Neural crest cell (in vitro differentiated cells): ENCODE data around the gene ICAM2. TPM values are rescaled to one million over a fixed set of nuclear protein-coding genes. Genes with fewer than 3 reads are reported as not detected.

Experiments
- DNase-seq: peaks from one replicate; pipeline ENCODE4 v3.0.0; 2021; ENCODE audit warnings: low read depth, mixed read lengths, low spot score
- H3K27ac Mint-ChIP-seq: one replicate; pipeline ENCODE4 v1.8.0; 2021; ENCODE audit warnings: mild to moderate bottlenecking, mixed read lengths; ENCODE audit not compliant: unreplicated experiment
- H3K27me3 Mint-ChIP-seq: 2 replicates; pipeline ENCODE4 v1.8.0; 2021; ENCODE audit warnings: low read depth, mild to moderate bottlenecking, mixed read lengths
- H3K36me3 Mint-ChIP-seq: 2 replicates; pipeline ENCODE4 v1.8.0; 2021; ENCODE audit warnings: low read depth, mild to moderate bottlenecking, mixed read lengths
- H3K4me1 Mint-ChIP-seq: 2 replicates; pipeline ENCODE4 v1.8.0; 2021; ENCODE audit warnings: mixed read lengths
- H3K4me3 Mint-ChIP-seq: one replicate; pipeline ENCODE4 v1.8.0; 2021; ENCODE audit warnings: mild to moderate bottlenecking, mixed read lengths
- H3K9me3 Mint-ChIP-seq: 2 replicates; pipeline ENCODE4 v1.8.0; 2021; ENCODE audit warnings: mixed read lengths
- CTCF ChIP-seq: fragments of 200-600 bp; sonication (generic); conservative IDR thresholded peaks from 2 replicates; pipeline ENCODE4 v1.5.0; 2021; ENCODE audit warnings: antibody characterized with exemption, mild to moderate bottlenecking
- total RNA-seq: library from RNA; stranded (reverse); gene quantifications from 2 replicates; pipeline ENCODE4 v1.2.1, GENCODE V29; 2021

Gene ICAM2
- total RNA-seq, 1 donor from 2014 or later: not detected

DNA sequence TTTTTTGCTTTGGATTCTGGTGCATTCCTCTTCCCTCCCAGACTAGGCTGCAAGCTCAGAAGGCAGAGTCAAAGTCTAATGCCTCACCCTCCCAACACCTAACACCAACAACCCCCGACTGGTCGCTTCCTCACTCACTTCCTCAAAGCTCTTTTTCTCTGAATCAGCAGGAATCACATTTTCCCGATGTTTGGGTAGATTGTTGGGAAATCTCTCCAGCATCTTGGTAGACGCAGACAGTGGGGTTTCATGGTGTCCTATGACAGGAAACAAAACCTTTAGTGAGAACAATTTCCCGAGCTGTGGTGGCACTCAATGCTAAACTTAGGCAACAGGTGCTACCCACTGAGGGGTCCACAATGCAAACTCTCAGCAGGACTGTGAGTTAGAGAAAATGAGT is 39.9 kb upstream of the ICAM2 start:
- Mint-ChIP-seq H3K9me3 (no peaks in the 10 kb centered on the region), H3K4me1 (no peaks in the 10 kb centered on the region), H3K27me3 (no peaks in the 10 kb centered on the region), H3K4me3 (no peak overlapping the region), H3K27ac (no peak overlapping the region), H3K36me3 (peaks cover 3% of the 10 kb centered on the region)
- no peak for DNase-seq
- TF ChIP-seq CTCF: no peak

GRCh38 chr17:64059756-64060155 is 39.3 kb upstream of the ICAM2 start:
- no peaks in the 10 kb centered on the region for H3K4me1 Mint-ChIP-seq

DNA sequence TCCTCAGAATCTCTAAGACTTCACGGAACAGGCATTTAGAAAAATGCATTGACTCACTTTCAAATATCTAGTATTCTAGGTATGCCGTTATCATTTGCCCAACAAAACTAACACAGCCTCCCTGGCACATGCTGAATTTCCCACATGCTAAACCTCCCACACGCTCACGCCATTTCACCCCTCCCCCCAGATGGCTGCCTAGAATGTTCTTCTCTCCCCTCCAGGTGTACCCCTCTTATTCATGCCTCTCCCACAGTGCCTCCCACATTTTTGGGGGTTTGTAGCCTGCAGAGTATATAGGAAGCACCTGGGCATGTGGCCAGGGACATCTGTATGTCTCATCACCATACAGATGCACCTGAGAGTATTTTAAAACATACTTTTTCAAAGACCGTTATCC is 38.2 kb upstream of the ICAM2 start:
- H3K4me1 Mint-ChIP-seq: no peaks in the 10 kb centered on the region
- DNase-seq: no peak
- no peaks in the 10 kb centered on the region for H3K9me3 Mint-ChIP-seq
- no peak overlapping the region for H3K4me3 Mint-ChIP-seq
- H3K27me3 Mint-ChIP-seq: no peaks in the 10 kb centered on the region
- peaks cover 3% of the 10 kb centered on the region for H3K36me3 Mint-ChIP-seq
- TF ChIP-seq CTCF: no peak
- no peak overlapping the region for H3K27ac Mint-ChIP-seq

More at GRCh38 chr17:64059756-64060155, 39.3 kb upstream of the ICAM2 start:
- no peak overlapping the region for H3K27ac Mint-ChIP-seq
- H3K36me3 Mint-ChIP-seq: peaks cover 3% of the 10 kb centered on the region
- no peaks in the 10 kb centered on the region for H3K9me3 Mint-ChIP-seq
- H3K4me3 Mint-ChIP-seq: no peak overlapping the region
- no peak for TF ChIP-seq CTCF
- no peaks in the 10 kb centered on the region for H3K27me3 Mint-ChIP-seq
- DNase-seq: no peak

GRCh38 chr17:64057701-64058263 is 37.3 kb upstream of the ICAM2 start:
- Mint-ChIP-seq H3K9me3 (no peaks in the 10 kb centered on the region), H3K27ac (no peak overlapping the region), H3K4me1 (no peaks in the 10 kb centered on the region), H3K4me3 (no peak overlapping the region), H3K36me3 (peaks cover 6% of the 10 kb centered on the region), H3K27me3 (no peaks in the 10 kb centered on the region)
- TF ChIP-seq CTCF: no peak
- no peak for DNase-seq

DNA sequence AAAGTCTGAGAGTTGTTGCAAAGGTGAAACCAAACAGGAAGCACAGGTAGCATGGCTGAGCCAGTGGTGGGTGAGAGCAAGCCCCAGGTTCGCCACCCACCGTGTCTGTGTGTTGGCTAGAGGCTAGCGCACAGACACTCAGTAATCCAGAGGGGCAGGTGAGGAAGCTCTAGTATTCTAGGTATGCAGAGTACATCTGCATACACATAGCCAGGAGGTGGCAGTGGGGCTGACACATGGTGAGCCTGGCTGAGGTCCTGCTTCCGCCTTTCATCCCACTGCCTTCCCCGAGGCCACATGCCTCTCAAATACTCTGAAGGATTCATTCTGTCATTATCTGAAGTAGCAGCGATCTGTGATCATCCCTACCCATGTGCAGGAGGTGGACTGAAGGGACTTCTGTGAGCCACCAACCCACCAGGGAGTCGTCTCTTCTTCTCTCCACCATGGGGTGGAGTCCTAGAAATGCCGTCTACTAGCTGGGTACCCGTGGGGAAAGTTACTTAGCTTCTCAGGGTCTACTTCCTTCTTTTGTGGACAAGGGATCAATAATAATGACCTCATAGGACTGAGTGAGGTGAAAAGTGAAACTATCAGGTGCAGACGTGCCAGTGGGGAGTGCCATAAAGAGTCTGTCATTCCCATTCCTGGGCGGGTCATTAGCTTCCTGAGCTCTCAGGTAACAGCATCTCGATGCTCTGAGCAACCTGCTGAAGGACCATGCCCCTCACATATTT is 36.0 kb upstream of the ICAM2 start:
- TF ChIP-seq CTCF: no peak
- Mint-ChIP-seq H3K4me1 (no peaks in the 10 kb centered on the region), H3K27ac (no peak overlapping the region), H3K4me3 (no peak overlapping the region), H3K27me3 (no peaks in the 10 kb centered on the region), H3K9me3 (no peaks in the 10 kb centered on the region), H3K36me3 (peaks cover 6% of the 10 kb centered on the region)
- DNase-seq: no peak
